ENCODE results near the gene JAKMIP2.

DNA sequence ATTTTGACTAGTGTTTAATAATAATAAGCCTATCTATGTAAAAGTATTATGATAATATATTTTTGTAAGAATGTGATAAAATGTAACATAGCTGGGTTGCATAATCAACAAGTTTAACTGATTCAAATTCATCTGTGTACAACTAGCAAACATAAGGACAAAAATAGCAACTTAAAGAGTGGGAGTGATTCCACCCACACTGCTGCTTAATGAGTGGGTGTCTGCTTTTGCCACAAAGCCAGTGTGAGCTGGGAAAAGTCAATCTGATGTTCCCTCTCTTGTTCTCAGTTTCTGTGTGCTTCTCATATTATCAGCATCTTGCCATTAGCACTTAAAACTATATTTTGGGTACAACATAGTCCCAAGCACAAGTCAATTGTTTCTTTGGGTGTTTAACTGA, 161.5 kb downstream of the JAKMIP2 start:
- TF ChIP-seq EZH2 (IDR thresholded peaks at IDR 0.05) = no peak
- TF ChIP-seq POLR2AphosphoS5 (IDR thresholded peaks at IDR 0.05; ENCODE audit: borderline replicate concordance, low read depth, low read length) = no peak

All from SK-N-MC (cell line).